Thymus (tissue), 11 donors: ENCODE measurements around the gene LRP1. TPM values are rescaled to one million over a fixed set of nuclear protein-coding genes. Genes with fewer than 3 reads are reported as not detected.

Experiments used
- DNase-seq, 9 donors: peaks; one replicate each; pipeline ENCODE4 v3.0.0-alpha.2; 2013; ENCODE audit warnings: low spot score in 9 of 9, low read depth in 6 of 9, missing footprints in 1 of 9
- H3K27ac ChIP-seq, 2 donors: one replicate each; pipeline ENCODE4 v1.5.1; 2013; ENCODE audit warnings: control low read depth in 1 of 2, low read depth in 1 of 2, low read length in 1 of 2, mild to moderate bottlenecking in 1 of 2, moderate library complexity in 1 of 2
- H3K27me3 ChIP-seq, 2 donors: one replicate each; pipeline ENCODE4 v1.5.1; 2013; ENCODE audit warnings: low read length in 1 of 2; ENCODE audit not compliant: control insufficient read depth in 2 of 2, insufficient read depth in 1 of 2
- H3K36me3 ChIP-seq, 2 donors: one replicate each; pipeline ENCODE4 v1.5.1; 2013; ENCODE audit warnings: low read length in 1 of 2, mild to moderate bottlenecking in 1 of 2, moderate library complexity in 1 of 2; ENCODE audit not compliant: control insufficient read depth in 2 of 2, insufficient read depth in 2 of 2
- H3K4me1 ChIP-seq, 2 donors: one replicate each; pipeline ENCODE4 v1.5.1; 2013; ENCODE audit warnings: low read length in 2 of 2; ENCODE audit not compliant: control insufficient read depth in 2 of 2, insufficient read depth in 2 of 2
- H3K4me3 ChIP-seq, 2 donors: one replicate each; pipeline ENCODE4 v1.5.1; 2013; ENCODE audit warnings: low read length in 2 of 2, control low read depth in 1 of 2, mild to moderate bottlenecking in 1 of 2
- H3K9me3 ChIP-seq, 2 donors: one replicate each; pipeline ENCODE4 v1.5.1; 2013; ENCODE audit warnings: low read length in 1 of 2, mild to moderate bottlenecking in 1 of 2; ENCODE audit not compliant: control insufficient read depth in 2 of 2, insufficient read depth in 1 of 2
- WGBS: extraction: QIAGEN DNeasy Blood & Tissue Kit; methylation state at CpG from one replicate; pipeline ENCODE4 v1.1.7; 2013; 5-methylcytosine and 5-hydroxymethylcytosine counted together
- polyA plus RNA-seq: library from polyadenylated mRNA; stranded (reverse); fragments of 200-250 nt; gene quantifications from one replicate; pipeline ENCODE4 v1.2.3, GENCODE V29; 2013
- total RNA-seq: library from RNA; stranded (reverse); fragments of 120-200 nt; gene quantifications from one replicate; pipeline ENCODE4 v1.2.4, GENCODE V29; 2013
- donor health status: healthy.

LRP1 gene
- total and polyA plus RNA-seq, 2 donors = 4.5 to 22.6 TPM

GRCh38 chr12:57092876-57093414 lies 35.3 kb upstream of the LRP1 start:
- Histone ChIP-seq H3K36me3 (peaks cover 42 to 69% of the 10 kb centered on the region in 2 donors), H3K9me3 (no peaks in the 10 kb centered on the region), H3K4me1 (peaks cover 7 to 64% of the 10 kb centered on the region in 2 donors), H3K27ac (no peak overlapping the region), H3K4me3 (no peak overlapping the region), H3K27me3 (no peaks in the 10 kb centered on the region)
- no peak for DNase-seq
- WGBS = 98% methylated on average over 4 of the region's 4 CpGs

- H3K27ac ChIP-seq = peak overlapping the region; percentile 57 to 62
- peak in 3 of 9 donors; percentile 39 to 68 (median 53) for DNase-seq
- H3K36me3 ChIP-seq = peaks cover 44 to 76% of the 10 kb centered on the region in 2 donors
- H3K27me3 ChIP-seq = no peaks in the 10 kb centered on the region
- 70% methylated on average over 24 of the region's 24 CpGs for WGBS
- no peak overlapping the region for H3K4me3 ChIP-seq
- H3K9me3 ChIP-seq = no peaks in the 10 kb centered on the region
- H3K4me1 ChIP-seq = peaks cover 7 to 58% of the 10 kb centered on the region in 2 donors
Observed at GRCh38 chr12:57093415-57094207, 34.7 kb upstream of the LRP1 start.

DNA sequence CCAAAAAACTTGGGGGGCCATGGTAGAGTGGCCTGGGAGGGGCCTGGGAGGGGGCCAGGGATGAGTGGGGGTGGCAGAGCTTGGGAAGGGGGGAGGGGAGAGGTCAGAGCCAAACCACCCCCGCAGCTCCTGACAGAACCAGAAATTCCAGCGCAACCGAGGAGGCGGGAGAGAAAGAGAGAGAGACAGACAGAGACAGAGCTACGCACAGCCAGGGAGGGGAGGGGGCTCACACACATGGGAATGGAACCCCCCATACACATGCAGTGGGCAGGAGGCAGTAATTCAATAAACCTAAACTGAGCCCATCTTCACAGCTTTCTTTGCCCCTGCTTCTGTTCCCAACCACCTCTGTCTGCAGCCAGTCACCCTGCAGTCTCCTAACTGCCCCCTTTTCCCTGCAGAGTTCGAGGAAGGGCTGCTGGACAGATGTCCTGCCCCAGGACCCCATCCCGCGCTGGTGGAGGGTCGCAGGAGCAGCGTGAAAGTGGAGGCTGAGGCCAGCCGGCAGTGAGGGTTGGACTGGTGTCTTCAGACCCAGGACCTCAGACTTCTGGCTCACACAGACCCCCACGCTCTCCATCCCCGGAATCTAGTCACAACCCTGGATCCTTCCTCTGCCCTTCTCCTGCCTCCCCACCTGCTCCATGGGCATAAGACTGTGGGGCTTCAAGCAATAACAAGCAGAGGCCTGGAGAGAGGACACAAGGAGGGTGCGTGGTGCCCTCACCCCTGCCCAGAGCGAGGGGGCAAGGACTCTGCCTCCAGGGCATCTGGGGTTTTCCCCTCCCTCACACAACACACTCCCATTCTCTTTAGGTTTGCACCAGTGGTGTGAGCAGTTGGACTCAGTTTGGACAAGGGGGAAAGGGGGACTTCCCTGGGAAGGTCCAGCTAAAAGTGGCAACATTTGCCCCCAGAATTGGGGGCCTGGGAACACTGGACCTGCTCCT lies 33.8 kb upstream of the LRP1 start:
- no peak for DNase-seq
- H3K27me3 ChIP-seq = no peaks in the 10 kb centered on the region
- H3K4me1 ChIP-seq = peaks cover 7 to 57% of the 10 kb centered on the region in 2 donors
- 89% methylated on average over 15 of the region's 15 CpGs for WGBS
- no peaks in the 10 kb centered on the region for H3K9me3 ChIP-seq
- H3K36me3 ChIP-seq = peaks cover 52 to 84% of the 10 kb centered on the region in 2 donors
- H3K27ac ChIP-seq = peak overlapping the region; percentile 59 to 69
- no peak overlapping the region for H3K4me3 ChIP-seq

GRCh38 chr12:57095440-57095839 lies 32.8 kb upstream of the LRP1 start:
- DNase-seq = no peak
- H3K27me3 ChIP-seq = no peaks in the 10 kb centered on the region
- peaks cover 59 to 93% of the 10 kb centered on the region in 2 donors for H3K36me3 ChIP-seq
- no peaks in the 10 kb centered on the region for H3K9me3 ChIP-seq
- peaks cover 5 to 49% of the 10 kb centered on the region in 2 donors for H3K4me1 ChIP-seq
- WGBS = 96% methylated on average over 3 of the region's 3 CpGs
- peak overlapping the region; percentile 3 to 30 for H3K27ac ChIP-seq
- no peak overlapping the region for H3K4me3 ChIP-seq

- Histone ChIP-seq H3K4me3 (no peak overlapping the region), H3K4me1 (peaks cover 5 to 42% of the 10 kb centered on the region in 2 donors), H3K36me3 (peaks cover 57 to 87% of the 10 kb centered on the region in 2 donors), H3K27me3 (no peaks in the 10 kb centered on the region), H3K9me3 (no peaks in the 10 kb centered on the region), H3K27ac (peak overlapping the region in 1 of 2 donors; percentile 29)
- peak in 1 of 9 donors; percentile 35 for DNase-seq
- WGBS = 93% methylated on average over 6 of the region's 6 CpGs
Observed at GRCh38 chr12:57096099-57096572, 32.1 kb upstream of the LRP1 start.

GRCh38 chr12:57096748-57097553 lies 31.3 kb upstream of the LRP1 start:
- H3K36me3 ChIP-seq = peaks cover 51 to 81% of the 10 kb centered on the region in 2 donors
- no peaks in the 10 kb centered on the region for H3K27me3 ChIP-seq
- WGBS = 97% methylated on average over 8 of the region's 8 CpGs
- no peak for DNase-seq
- no peaks in the 10 kb centered on the region for H3K9me3 ChIP-seq
- peaks cover 5 to 35% of the 10 kb centered on the region in 2 donors for H3K4me1 ChIP-seq
- H3K4me3 ChIP-seq = no peak overlapping the region
- no peak overlapping the region for H3K27ac ChIP-seq

GRCh38 chr12:57097554-57097835 lies 30.8 kb upstream of the LRP1 start:
- Histone ChIP-seq H3K4me3 (no peak overlapping the region), H3K4me1 (peaks cover 5 to 32% of the 10 kb centered on the region in 2 donors), H3K9me3 (no peaks in the 10 kb centered on the region), H3K27me3 (no peaks in the 10 kb centered on the region), H3K27ac (no peak overlapping the region), H3K36me3 (peaks cover 53 to 81% of the 10 kb centered on the region in 2 donors)
- 98% methylated on average over 8 of the region's 8 CpGs for WGBS
- no peak for DNase-seq

DNA sequence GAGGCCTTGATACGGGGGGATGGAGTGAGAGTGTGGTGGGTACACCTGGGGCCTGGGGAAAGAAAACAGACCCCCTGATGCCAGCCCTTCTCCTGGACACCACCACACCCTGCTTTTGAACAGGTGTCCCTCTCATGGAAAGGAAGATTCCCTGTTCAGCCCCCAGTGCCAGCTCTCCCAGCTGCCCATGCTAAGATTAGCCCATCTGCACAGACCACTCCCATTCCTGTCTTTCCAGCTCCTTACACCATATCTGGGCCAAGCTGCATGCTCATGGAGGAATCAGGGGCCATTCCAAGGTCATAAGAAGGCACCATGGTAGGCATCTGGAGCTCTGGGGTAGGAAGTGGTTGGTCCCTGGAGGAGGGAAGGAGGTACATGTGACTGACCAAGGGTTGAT lies 29.7 kb upstream of the LRP1 start:
- Histone ChIP-seq H3K27ac (no peak overlapping the region), H3K36me3 (peaks cover 52 to 76% of the 10 kb centered on the region in 2 donors), H3K4me1 (peaks cover 3 to 25% of the 10 kb centered on the region in 2 donors), H3K4me3 (no peak overlapping the region), H3K27me3 (no peaks in the 10 kb centered on the region), H3K9me3 (no peaks in the 10 kb centered on the region)
- 96% methylated on average over 1 of the region's 1 CpG for WGBS
- DNase-seq = no peak
